GM12878 (cell line): ENCODE results near the gene LILRB5.
"Not testable (repeated sequence)": the region's sequence is repeated elsewhere in the genome, so short reads cannot be mapped to it uniquely, and the experiment has no call there.

Experiments
- EP300 ChIP-seq, 2 experiments: fragments of 150-350 bp in 1 of 2; IDR thresholded peaks; 2 replicates each; pipeline ENCODE4 v1.6.1; 2011 to 2012; ENCODE audit warnings: low read depth in 2 of 2, low read length in 2 of 2, borderline replicate concordance in 1 of 2, improper control_type of control experiment in 1 of 2, inconsistent platforms in 1 of 2; ENCODE audit not compliant: control insufficient read depth in 1 of 2
- POLR2AphosphoS5 ChIP-seq: IDR thresholded peaks from 2 replicates; pipeline ENCODE4 v1.6.1; 2011; ENCODE audit warnings: mild to moderate bottlenecking, low read length, inconsistent platforms
- SP1 ChIP-seq: IDR thresholded peaks from one replicate; pipeline ENCODE4 v1.6.1; 2011; ENCODE audit warnings: low read depth, low read length
- STAT1 ChIP-seq: fragments of 450-650 bp; conservative IDR thresholded peaks from 2 replicates; pipeline ENCODE4 v1.6.1; 2014; ENCODE audit warnings: antibody characterized with exemption, mild to moderate bottlenecking
- TF ChIP-seq, protein P1 (sequence below), 3 experiments: IDR thresholded peaks in 2 of 3; conservative IDR thresholded peaks in 1 of 3; 2 replicates each; pipeline ENCODE4 v1.5.1; 2011; ENCODE audit warnings: low read depth in 3 of 3, low read length in 3 of 3, mild to moderate bottlenecking in 3 of 3, control low read depth in 2 of 3, moderate library complexity in 2 of 3, inconsistent platforms in 1 of 3, mixed read lengths in 1 of 3; ENCODE audit not compliant: control insufficient read depth in 2 of 3, insufficient read depth in 1 of 3; ENCODE audit errors: extremely low read depth in 1 of 3

DNA sequence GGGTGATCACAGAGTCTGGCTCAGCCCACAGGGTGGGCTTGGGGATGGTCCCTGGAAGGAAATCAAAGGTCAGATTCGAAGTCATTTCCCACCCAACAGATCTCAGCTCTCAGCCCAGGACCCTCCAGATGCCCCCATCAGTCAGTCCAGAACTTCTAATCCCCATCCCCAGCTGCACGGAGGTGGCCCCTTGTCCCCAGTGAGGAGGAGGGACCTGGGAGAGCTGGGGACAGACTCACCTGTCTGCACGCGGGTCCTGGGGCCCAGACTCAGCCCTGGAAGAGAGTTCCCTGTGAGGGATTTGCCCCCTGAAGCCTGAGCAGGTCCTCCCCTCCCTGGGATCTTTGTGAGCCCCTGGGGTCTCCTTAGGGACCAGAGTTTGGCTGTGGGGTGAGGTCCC is 23.0 kb upstream of the LILRB5 start:
- TF ChIP-seq POLR2AphosphoS5; STAT1; EP300 (IDR thresholded peaks at IDR 0.05; ENCODE audit: borderline replicate concordance in 1 of 2, control insufficient read depth in 1 of 2, low read depth in 2 of 2, low read length in 2 of 2); SP1: not testable (repeated sequence)
- TF ChIP-seq, protein P1, sequence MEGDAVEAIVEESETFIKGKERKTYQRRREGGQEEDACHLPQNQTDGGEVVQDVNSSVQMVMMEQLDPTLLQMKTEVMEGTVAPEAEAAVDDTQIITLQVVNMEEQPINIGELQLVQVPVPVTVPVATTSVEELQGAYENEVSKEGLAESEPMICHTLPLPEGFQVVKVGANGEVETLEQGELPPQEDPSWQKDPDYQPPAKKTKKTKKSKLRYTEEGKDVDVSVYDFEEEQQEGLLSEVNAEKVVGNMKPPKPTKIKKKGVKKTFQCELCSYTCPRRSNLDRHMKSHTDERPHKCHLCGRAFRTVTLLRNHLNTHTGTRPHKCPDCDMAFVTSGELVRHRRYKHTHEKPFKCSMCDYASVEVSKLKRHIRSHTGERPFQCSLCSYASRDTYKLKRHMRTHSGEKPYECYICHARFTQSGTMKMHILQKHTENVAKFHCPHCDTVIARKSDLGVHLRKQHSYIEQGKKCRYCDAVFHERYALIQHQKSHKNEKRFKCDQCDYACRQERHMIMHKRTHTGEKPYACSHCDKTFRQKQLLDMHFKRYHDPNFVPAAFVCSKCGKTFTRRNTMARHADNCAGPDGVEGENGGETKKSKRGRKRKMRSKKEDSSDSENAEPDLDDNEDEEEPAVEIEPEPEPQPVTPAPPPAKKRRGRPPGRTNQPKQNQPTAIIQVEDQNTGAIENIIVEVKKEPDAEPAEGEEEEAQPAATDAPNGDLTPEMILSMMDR (IDR thresholded peaks at IDR 0.05 in 2 of 3, conservative IDR thresholded peaks at IDR 0.05 in 1 of 3; ENCODE audit: control insufficient read depth in 2 of 3, extremely low read depth in 1 of 3, insufficient read depth in 1 of 3, low read depth in 3 of 3, low read length in 3 of 3), result not testable (repeated sequence)
